PC-3 (cell line): ENCODE data around the gene AARS2.

ENCODE experiments used
- EZH2phosphoT487 ChIP-seq: fragments of 300-600 bp; sonication (generic); IDR thresholded peaks from 2 replicates; pipeline ENCODE4 v1.6.1; 2018; ENCODE audit warnings: mild to moderate bottlenecking, antibody characterized with exemption, low read length, borderline replicate concordance
- TF ChIP-seq, protein P1 (sequence below): fragments of 300-600 bp; sonication (generic); conservative IDR thresholded peaks from 2 replicates; pipeline ENCODE4 v1.5.1; 2017; ENCODE audit warnings: antibody characterized with exemption, low read depth, mild to moderate bottlenecking, low read length

DNA sequence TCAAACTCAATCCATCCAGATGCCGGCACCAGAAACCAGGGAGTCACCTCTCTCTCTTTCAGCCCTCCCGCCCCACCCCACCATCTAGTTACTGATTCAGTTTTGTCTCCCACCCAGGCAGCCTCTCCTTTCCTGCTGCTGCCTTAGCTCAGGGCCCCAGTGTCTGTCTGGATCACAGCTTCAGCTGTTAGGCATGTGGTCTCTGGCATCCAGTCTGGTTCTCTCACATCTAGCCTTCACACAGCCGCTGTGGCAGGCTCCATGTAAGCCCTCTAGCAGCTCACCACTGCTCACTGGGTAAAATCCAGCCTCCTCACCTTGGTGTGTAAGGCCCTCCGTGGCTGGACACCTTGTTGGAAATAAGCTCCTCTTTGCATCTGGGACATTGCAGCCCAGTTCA is 21.3 kb downstream of the AARS2 start:
- no peak for TF ChIP-seq EZH2phosphoT487
- TF ChIP-seq, protein P1, sequence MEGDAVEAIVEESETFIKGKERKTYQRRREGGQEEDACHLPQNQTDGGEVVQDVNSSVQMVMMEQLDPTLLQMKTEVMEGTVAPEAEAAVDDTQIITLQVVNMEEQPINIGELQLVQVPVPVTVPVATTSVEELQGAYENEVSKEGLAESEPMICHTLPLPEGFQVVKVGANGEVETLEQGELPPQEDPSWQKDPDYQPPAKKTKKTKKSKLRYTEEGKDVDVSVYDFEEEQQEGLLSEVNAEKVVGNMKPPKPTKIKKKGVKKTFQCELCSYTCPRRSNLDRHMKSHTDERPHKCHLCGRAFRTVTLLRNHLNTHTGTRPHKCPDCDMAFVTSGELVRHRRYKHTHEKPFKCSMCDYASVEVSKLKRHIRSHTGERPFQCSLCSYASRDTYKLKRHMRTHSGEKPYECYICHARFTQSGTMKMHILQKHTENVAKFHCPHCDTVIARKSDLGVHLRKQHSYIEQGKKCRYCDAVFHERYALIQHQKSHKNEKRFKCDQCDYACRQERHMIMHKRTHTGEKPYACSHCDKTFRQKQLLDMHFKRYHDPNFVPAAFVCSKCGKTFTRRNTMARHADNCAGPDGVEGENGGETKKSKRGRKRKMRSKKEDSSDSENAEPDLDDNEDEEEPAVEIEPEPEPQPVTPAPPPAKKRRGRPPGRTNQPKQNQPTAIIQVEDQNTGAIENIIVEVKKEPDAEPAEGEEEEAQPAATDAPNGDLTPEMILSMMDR = no peak
